Measurements from ENCODE around the gene CUX1. TPM values are rescaled to one million over a fixed set of nuclear protein-coding genes. Genes with fewer than 3 reads are reported as not detected.
"Not testable (repeated sequence)": the region's sequence is repeated elsewhere in the genome, so short reads cannot be mapped to it uniquely, and the experiment has no call there.

CUX1 gene
- total RNA-seq, 1 donor from 2014 or later: 89.1 TPM

GRCh38 chr7:102045681-102046372, 228.4 kb downstream of the CUX1 start:
- H3K9me3 Mint-ChIP-seq (ENCODE audit: unreplicated experiment): no peaks in the 10 kb centered on the region
- no peak for TF ChIP-seq CTCF (IDR thresholded peaks at IDR 0.05)
- H3K4me1 Mint-ChIP-seq (ENCODE audit: unreplicated experiment): peaks cover 22% of the 10 kb centered on the region
- H3K4me3 Mint-ChIP-seq (ENCODE audit: unreplicated experiment): peak overlapping the region; percentile 48
- DNase-seq (ENCODE audit: extremely low spot score, unreplicated experiment): no peak
- peaks cover 7% of the 10 kb centered on the region for H3K36me3 Mint-ChIP-seq (ENCODE audit: unreplicated experiment)
- H3K27me3 Mint-ChIP-seq (ENCODE audit: unreplicated experiment): no peaks in the 10 kb centered on the region
- no peak overlapping the region for H3K27ac Mint-ChIP-seq (ENCODE audit: unreplicated experiment)

GRCh38 chr7:102046373-102047117, 229.1 kb downstream of the CUX1 start:
- no peaks in the 10 kb centered on the region for H3K9me3 Mint-ChIP-seq (ENCODE audit: unreplicated experiment)
- no peak overlapping the region for H3K4me3 Mint-ChIP-seq (ENCODE audit: unreplicated experiment)
- H3K27ac Mint-ChIP-seq (ENCODE audit: unreplicated experiment): no peak overlapping the region
- peaks cover 7% of the 10 kb centered on the region for H3K36me3 Mint-ChIP-seq (ENCODE audit: unreplicated experiment)
- no peaks in the 10 kb centered on the region for H3K27me3 Mint-ChIP-seq (ENCODE audit: unreplicated experiment)
- H3K4me1 Mint-ChIP-seq (ENCODE audit: unreplicated experiment): peaks cover 22% of the 10 kb centered on the region
- TF ChIP-seq CTCF (IDR thresholded peaks at IDR 0.05): no peak
- DNase-seq (ENCODE audit: extremely low spot score, unreplicated experiment): no peak

GRCh38 chr7:102047167-102047566, 229.7 kb downstream of the CUX1 start:
- Mint-ChIP-seq H3K9me3 (ENCODE audit: unreplicated experiment) (no peaks in the 10 kb centered on the region), H3K4me3 (ENCODE audit: unreplicated experiment) (no peak overlapping the region), H3K27ac (ENCODE audit: unreplicated experiment) (no peak overlapping the region), H3K4me1 (ENCODE audit: unreplicated experiment) (peaks cover 22% of the 10 kb centered on the region), H3K27me3 (ENCODE audit: unreplicated experiment) (no peaks in the 10 kb centered on the region), H3K36me3 (ENCODE audit: unreplicated experiment) (peaks cover 7% of the 10 kb centered on the region)
- no peak for DNase-seq (ENCODE audit: extremely low spot score, unreplicated experiment)
- no peak for TF ChIP-seq CTCF (IDR thresholded peaks at IDR 0.05)

GRCh38 chr7:102049765-102050164, 232.3 kb downstream of the CUX1 start:
- DNase-seq (ENCODE audit: extremely low spot score, unreplicated experiment): no peak
- H3K27me3 Mint-ChIP-seq (ENCODE audit: unreplicated experiment): no peaks in the 10 kb centered on the region
- H3K4me3 Mint-ChIP-seq (ENCODE audit: unreplicated experiment): no peak overlapping the region
- TF ChIP-seq CTCF (IDR thresholded peaks at IDR 0.05): no peak
- H3K4me1 Mint-ChIP-seq (ENCODE audit: unreplicated experiment): peaks cover 17% of the 10 kb centered on the region
- H3K27ac Mint-ChIP-seq (ENCODE audit: unreplicated experiment): no peak overlapping the region
- H3K36me3 Mint-ChIP-seq (ENCODE audit: unreplicated experiment): peaks cover 14% of the 10 kb centered on the region
- no peaks in the 10 kb centered on the region for H3K9me3 Mint-ChIP-seq (ENCODE audit: unreplicated experiment)

- TF ChIP-seq CTCF (IDR thresholded peaks at IDR 0.05): no peak
- no peak overlapping the region for H3K27ac Mint-ChIP-seq (ENCODE audit: unreplicated experiment)
- H3K9me3 Mint-ChIP-seq (ENCODE audit: unreplicated experiment): peaks cover 5% of the 10 kb centered on the region
- H3K36me3 Mint-ChIP-seq (ENCODE audit: unreplicated experiment): peaks cover 19% of the 10 kb centered on the region
- H3K4me3 Mint-ChIP-seq (ENCODE audit: unreplicated experiment): no peak overlapping the region
- no peak for DNase-seq (ENCODE audit: extremely low spot score, unreplicated experiment)
- peaks cover 10% of the 10 kb centered on the region for H3K4me1 Mint-ChIP-seq (ENCODE audit: unreplicated experiment)
- no peaks in the 10 kb centered on the region for H3K27me3 Mint-ChIP-seq (ENCODE audit: unreplicated experiment)
These were observed 233.5 kb downstream of the CUX1 start for GRCh38 chr7:102050864-102051460.

DNA sequence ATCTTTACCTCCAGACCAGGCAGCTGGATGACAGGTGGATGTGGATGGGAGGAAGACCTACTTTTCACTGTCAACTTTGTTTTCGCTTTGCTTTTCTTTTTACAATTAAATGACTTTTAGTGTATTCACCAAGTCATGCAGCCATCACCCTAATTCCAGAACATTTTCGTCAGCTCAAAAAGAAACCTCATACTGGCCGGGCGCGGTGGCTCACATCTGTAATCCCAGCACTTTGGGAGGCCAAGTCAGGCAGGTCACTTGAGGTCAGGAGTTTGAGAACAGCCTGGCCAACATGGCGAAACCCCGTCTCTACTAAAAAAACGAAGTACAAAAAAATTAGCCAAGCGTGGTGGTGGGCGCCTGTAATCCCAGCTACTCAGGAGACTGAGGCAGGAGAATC, 234.3 kb downstream of the CUX1 start:
- not testable (repeated sequence) for DNase-seq (ENCODE audit: extremely low spot score, unreplicated experiment); H3K4me3 Mint-ChIP-seq (ENCODE audit: unreplicated experiment); H3K27ac Mint-ChIP-seq (ENCODE audit: unreplicated experiment); H3K4me1 Mint-ChIP-seq (ENCODE audit: unreplicated experiment); H3K9me3 Mint-ChIP-seq (ENCODE audit: unreplicated experiment); H3K27me3 Mint-ChIP-seq (ENCODE audit: unreplicated experiment)
- peaks cover 20% of the 10 kb centered on the region for H3K36me3 Mint-ChIP-seq (ENCODE audit: unreplicated experiment)
